SU-DHL-6 (cell line): ENCODE measurements around the gene SMARCC2.

Experiments
- CTCF ChIP-seq: fragments of 200-600 bp; sonication (generic); IDR thresholded peaks from one replicate; pipeline ENCODE4 v1.5.1; 2017; ENCODE audit warnings: antibody characterized with exemption, mild to moderate bottlenecking, low read length, moderate library complexity; ENCODE audit not compliant: insufficient read depth, poor library complexity, severe bottlenecking
- EZH2phosphoT487 ChIP-seq: fragments of 200-600 bp; sonication (generic), shearing (Covaris generic); conservative IDR thresholded peaks from 2 replicates; pipeline ENCODE4 v1.6.1; 2018; ENCODE audit warnings: mild to moderate bottlenecking, antibody characterized with exemption, low read length, moderate library complexity, mixed read lengths

- TF ChIP-seq CTCF (no peak), EZH2phosphoT487 (no peak)
These were observed 1.0 kb downstream of the SMARCC2 start for GRCh38 chr12:56188131-56188777.
